Stimulated activated naive CD8-positive, alpha-beta T cell treated with anti-CD3 and anti-CD28 coated beads, Interleukin-15, amount 100 ng/mL, for 72 hours (primary cell): ENCODE results near the gene C2orf15.
A peak's percentile ranks its signal among the peaks of the same experiment; 100 is the strongest.
"Not testable (repeated sequence)": the region's sequence is repeated elsewhere in the genome, so short reads cannot be mapped to it uniquely, and the experiment has no call there.

ENCODE experiments used
- ATAC-seq: fragments of 150-1000 bp; cut with Tn5 transposase; 2 replicates; pipeline ENCODE4 v1.10.0; 2021; ENCODE audit warnings: mild to moderate bottlenecking, moderate library complexity
- DNase-seq, 2 donors: peaks; one replicate each; pipeline ENCODE4 v3.0.0; 2021 to 2022
- H3K27ac Mint-ChIP-seq, 2 donors: one replicate each; pipeline ENCODE4 v1.8.0; 2022; ENCODE audit warnings: mild to moderate bottlenecking in 2 of 2, mixed read lengths in 2 of 2, moderate library complexity in 2 of 2
- H3K27me3 Mint-ChIP-seq: one replicate; pipeline ENCODE4 v1.8.0; 2022; ENCODE audit warnings: mixed read lengths
- H3K4me1 Mint-ChIP-seq: one replicate; pipeline ENCODE4 v1.8.0; 2022; ENCODE audit warnings: mild to moderate bottlenecking, mixed read lengths
- H3K4me3 Mint-ChIP-seq, 2 donors: one replicate each; pipeline ENCODE4 v1.8.0; 2022; ENCODE audit warnings: mild to moderate bottlenecking in 2 of 2, mixed read lengths in 2 of 2, moderate library complexity in 1 of 2
- H3K9me3 Mint-ChIP-seq, 2 donors: one replicate each; pipeline ENCODE4 v1.8.0; 2022; ENCODE audit warnings: mixed read lengths in 2 of 2

The C2orf15 gene, protein sequence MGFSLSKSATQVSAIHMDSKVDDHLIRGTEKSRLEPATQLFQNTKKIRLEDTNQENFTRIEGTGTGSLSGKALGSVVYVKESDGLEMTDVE

GRCh38 chr2:99141110-99142108 lies at the start of gene C2orf15:
C2orf15 (plus strand) TSS chr2:99141707; CDS start chr2:99150559, 8,852 bp downstream.
- Mint-ChIP-seq H3K4me1 (peaks cover 36% of the 10 kb centered on the region), H3K4me3 (peak within 1 kb of the TSS; percentile 91 to 98), H3K27ac (peak within 1 kb of the TSS; percentile 93 to 98), H3K9me3 (no peaks in the 10 kb centered on the region), H3K27me3 (no peaks in the 10 kb centered on the region)
- DNase-seq (peak; percentile 97 to 99), ATAC-seq (peak; percentile 93)

- peak; percentile 89 for ATAC-seq
Observed at GRCh38 chr2:99096728-99097127, 44.8 kb upstream of the C2orf15 start.

DNA sequence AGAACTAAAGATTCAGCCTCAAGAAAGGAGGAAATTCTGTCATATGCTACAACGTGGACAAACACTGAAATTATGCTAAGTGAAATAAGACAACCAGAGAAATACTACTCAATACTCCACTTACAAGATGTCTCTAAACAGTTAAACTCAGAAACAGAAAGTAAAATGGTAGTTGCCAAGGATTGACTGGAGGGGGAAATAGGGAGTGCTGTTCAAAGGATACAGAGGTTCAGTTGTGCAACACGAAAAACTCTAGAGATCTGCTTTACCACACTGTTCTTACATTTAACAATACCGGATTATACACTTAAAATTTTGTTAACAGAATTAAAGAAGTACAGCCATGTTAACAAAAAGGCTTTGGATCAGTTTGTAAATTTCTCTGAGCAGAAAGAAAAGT lies 39.8 kb upstream of the C2orf15 start:
- no peak for ATAC-seq
- no peak for DNase-seq
- Mint-ChIP-seq H3K4me3 (no peak overlapping the region), H3K9me3 (no peaks in the 10 kb centered on the region), H3K27me3 (no peaks in the 10 kb centered on the region), H3K27ac (no peak overlapping the region), H3K4me1 (peaks cover 9% of the 10 kb centered on the region)

More at GRCh38 chr2:99096728-99097127, 44.8 kb upstream of the C2orf15 start:
- Mint-ChIP-seq H3K27ac (peak overlapping the region in 1 of 2 donors; percentile 28), H3K4me3 (peak overlapping the region in 1 of 2 donors; percentile 30), H3K4me1 (peaks cover 13% of the 10 kb centered on the region), H3K9me3 (peaks cover 14 to 19% of the 10 kb centered on the region in 2 donors), H3K27me3 (no peaks in the 10 kb centered on the region)
- no peak for DNase-seq

DNA sequence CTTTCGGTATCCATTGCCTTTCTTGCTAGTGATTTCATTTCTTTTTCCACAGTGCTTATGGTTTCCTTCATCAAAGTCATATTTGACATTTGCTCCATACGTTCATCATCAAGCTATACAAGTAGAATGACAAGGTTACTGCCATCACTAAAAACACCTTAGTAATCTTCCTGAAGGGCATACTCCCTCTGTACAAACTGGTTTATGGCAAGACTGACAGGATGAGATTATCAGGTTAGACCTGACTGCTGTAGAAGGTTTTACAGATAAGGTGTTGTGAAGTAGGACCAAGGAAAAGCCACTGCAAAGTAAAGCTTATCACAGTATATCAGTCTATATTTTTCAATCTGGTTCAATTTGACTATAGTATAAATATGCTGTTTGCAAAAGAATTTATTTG lies 37.5 kb upstream of the C2orf15 start:
- H3K27ac Mint-ChIP-seq, result no peak overlapping the region
- DNase-seq, result no peak
- H3K9me3 Mint-ChIP-seq, result no peaks in the 10 kb centered on the region

GRCh38 chr2:99106913-99107312 lies 34.6 kb upstream of the C2orf15 start:
- no peak overlapping the region for H3K4me3 Mint-ChIP-seq

More for the DNA sequence above, 37.5 kb upstream of the C2orf15 start:
- no peaks in the 10 kb centered on the region for H3K27me3 Mint-ChIP-seq
- H3K4me3 Mint-ChIP-seq, result no peak overlapping the region
- ATAC-seq, result no peak
- peaks cover 8% of the 10 kb centered on the region for H3K4me1 Mint-ChIP-seq

DNA sequence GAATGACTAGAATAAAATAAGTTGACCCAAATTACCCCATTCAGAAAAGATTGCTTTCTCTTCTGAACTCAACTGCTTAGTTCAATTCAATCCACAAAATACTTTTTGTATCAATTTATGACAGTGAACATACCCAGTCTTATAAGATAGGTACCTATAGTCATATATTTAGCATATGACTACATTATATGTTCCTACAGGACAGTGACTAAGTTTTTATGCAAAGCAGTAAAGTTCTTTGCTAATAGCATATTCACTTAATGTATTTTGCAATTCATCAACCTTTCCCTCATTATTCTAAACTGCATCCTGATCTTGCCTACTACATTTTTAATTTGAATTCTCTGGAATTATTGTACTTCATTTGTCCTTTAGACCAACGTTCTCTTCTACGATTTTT lies 30.3 kb upstream of the C2orf15 start:
- H3K4me3 Mint-ChIP-seq, result no peak overlapping the region
- H3K4me1 Mint-ChIP-seq, result no peaks in the 10 kb centered on the region
- no peak for DNase-seq
- no peaks in the 10 kb centered on the region for H3K27me3 Mint-ChIP-seq
- ATAC-seq, result no peak
- no peak overlapping the region for H3K27ac Mint-ChIP-seq
- no peaks in the 10 kb centered on the region for H3K9me3 Mint-ChIP-seq

More at GRCh38 chr2:99106913-99107312, 34.6 kb upstream of the C2orf15 start:
- no peak for DNase-seq
- ATAC-seq, result no peak
- Mint-ChIP-seq H3K27ac (no peak overlapping the region), H3K27me3 (no peaks in the 10 kb centered on the region), H3K9me3 (no peaks in the 10 kb centered on the region), H3K4me1 (no peaks in the 10 kb centered on the region)

DNA sequence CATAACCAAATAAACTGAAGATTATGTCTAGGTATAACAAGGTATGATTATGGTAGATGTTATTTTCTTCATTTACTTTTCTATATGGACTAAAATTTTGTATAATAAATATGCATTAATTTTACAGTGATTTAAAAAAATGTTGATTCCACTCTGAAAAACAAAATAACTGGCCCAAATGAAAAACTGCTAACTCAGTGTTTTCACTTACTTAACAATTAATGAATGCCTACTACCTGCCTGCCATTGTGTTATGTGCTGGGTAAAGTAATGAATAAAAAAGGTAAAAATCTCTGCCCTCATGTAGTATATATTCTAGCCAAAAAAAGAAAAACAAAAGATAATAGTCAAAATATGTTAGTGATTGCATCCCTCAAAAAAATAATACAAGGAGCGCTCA lies 29.6 kb upstream of the C2orf15 start:
- Mint-ChIP-seq H3K9me3 (no peaks in the 10 kb centered on the region), H3K4me1 (no peaks in the 10 kb centered on the region), H3K4me3 (no peak overlapping the region), H3K27ac (no peak overlapping the region), H3K27me3 (no peaks in the 10 kb centered on the region)
- DNase-seq, result no peak
- ATAC-seq, result no peak

DNA sequence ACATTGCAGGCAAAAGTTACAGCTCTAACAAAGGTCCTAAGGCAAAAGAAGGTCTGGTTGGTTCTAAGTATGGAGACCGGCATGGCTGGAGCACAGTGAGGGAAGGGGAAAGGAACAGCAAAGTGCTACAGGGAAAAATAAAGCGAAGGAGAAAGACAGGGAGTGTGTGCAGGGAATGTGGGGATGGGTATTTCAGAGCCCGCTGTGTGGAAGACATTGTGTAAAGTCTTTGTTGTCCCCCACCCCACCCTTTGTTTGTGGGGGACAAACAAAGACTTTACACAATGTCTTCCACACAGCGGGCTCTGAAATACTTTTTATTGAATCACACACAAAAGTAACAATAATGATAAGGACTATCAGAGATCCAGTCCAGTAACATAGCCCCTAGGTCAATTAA lies 28.9 kb upstream of the C2orf15 start:
- Mint-ChIP-seq H3K27me3 (no peaks in the 10 kb centered on the region), H3K9me3 (no peaks in the 10 kb centered on the region), H3K4me3 (no peak overlapping the region), H3K4me1 (no peaks in the 10 kb centered on the region), H3K27ac (no peak overlapping the region)
- DNase-seq (no peak), ATAC-seq (no peak)

- ATAC-seq, result no peak
- no peaks in the 10 kb centered on the region for H3K27me3 Mint-ChIP-seq
- H3K4me1 Mint-ChIP-seq, result no peaks in the 10 kb centered on the region
Observed at GRCh38 chr2:99127981-99128380, 13.5 kb upstream of the C2orf15 start.

GRCh38 chr2:99135044-99135556 lies 6.4 kb upstream of the C2orf15 start:
- not testable (repeated sequence) for H3K4me3 Mint-ChIP-seq, H3K27me3 Mint-ChIP-seq, ATAC-seq, DNase-seq, H3K27ac Mint-ChIP-seq
- peaks cover 17% of the 10 kb centered on the region for H3K4me1 Mint-ChIP-seq
- H3K9me3 Mint-ChIP-seq, result peaks cover 31 to 37% of the 10 kb centered on the region in 2 donors

More at GRCh38 chr2:99127981-99128380, 13.5 kb upstream of the C2orf15 start:
- no peak overlapping the region for H3K4me3 Mint-ChIP-seq
- H3K9me3 Mint-ChIP-seq, result peaks cover 52 to 71% of the 10 kb centered on the region in 2 donors
- no peak for DNase-seq
- no peak overlapping the region for H3K27ac Mint-ChIP-seq

- ATAC-seq, result no peak
- no peak overlapping the region for H3K4me3 Mint-ChIP-seq
- no peak for DNase-seq
Observed at GRCh38 chr2:99139003-99139402, 2.5 kb upstream of the C2orf15 start.

GRCh38 chr2:99140056-99140859 lies 1.2 kb upstream of the C2orf15 start:
- H3K4me3 Mint-ChIP-seq, result peak overlapping the region; percentile 91 to 98
- H3K27ac Mint-ChIP-seq, result peak overlapping the region; percentile 93 to 98
- ATAC-seq, result no peak
- no peaks in the 10 kb centered on the region for H3K9me3 Mint-ChIP-seq
- H3K27me3 Mint-ChIP-seq, result no peaks in the 10 kb centered on the region
- peaks cover 33% of the 10 kb centered on the region for H3K4me1 Mint-ChIP-seq
- no peak for DNase-seq

More at GRCh38 chr2:99139003-99139402, 2.5 kb upstream of the C2orf15 start:
- no peaks in the 10 kb centered on the region for H3K27me3 Mint-ChIP-seq
- peaks cover 29% of the 10 kb centered on the region for H3K4me1 Mint-ChIP-seq
- no peak overlapping the region for H3K27ac Mint-ChIP-seq
- H3K9me3 Mint-ChIP-seq, result peaks cover 5 to 9% of the 10 kb centered on the region in 2 donors

DNA sequence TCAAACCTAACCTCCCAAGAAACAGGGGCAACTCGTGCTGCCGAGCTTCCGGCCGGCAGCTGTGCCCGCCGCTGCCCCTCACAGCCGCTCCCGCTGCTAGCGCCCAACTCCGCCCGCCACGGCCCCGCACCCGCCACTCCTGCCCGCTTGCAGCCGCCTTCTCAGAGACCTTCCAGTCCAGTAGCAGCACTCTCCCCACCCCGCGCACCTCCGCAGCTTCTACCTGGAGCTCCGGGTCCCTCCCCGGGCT lies 722 bp upstream of the C2orf15 start:
- ATAC-seq, result no peak
- Mint-ChIP-seq H3K9me3 (no peaks in the 10 kb centered on the region), H3K27ac (peak overlapping the region; percentile 93 to 98)

DNA sequence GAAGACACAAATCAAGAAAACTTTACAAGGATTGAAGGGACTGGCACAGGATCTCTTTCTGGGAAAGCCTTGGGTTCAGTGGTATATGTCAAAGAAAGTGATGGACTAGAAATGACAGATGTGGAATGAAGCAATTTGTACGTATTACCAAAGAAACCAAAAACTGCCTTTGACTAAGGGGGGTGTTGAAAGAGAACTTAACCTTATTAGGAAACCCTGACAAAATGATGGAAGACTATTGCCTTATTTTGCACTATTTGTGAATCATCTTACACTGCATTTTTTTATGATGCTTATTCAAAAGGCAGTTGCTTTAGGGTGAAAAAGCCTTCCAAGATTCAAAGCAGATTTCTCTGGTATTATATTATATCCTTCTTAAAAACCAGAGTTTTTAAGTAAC lies 9.2 kb downstream of the C2orf15 start:
- no peaks in the 10 kb centered on the region for H3K9me3 Mint-ChIP-seq
- peaks cover 9% of the 10 kb centered on the region for H3K4me1 Mint-ChIP-seq
- no peaks in the 10 kb centered on the region for H3K27me3 Mint-ChIP-seq
- DNase-seq (no peak), ATAC-seq (no peak)
- no peak overlapping the region for H3K27ac Mint-ChIP-seq
- H3K4me3 Mint-ChIP-seq, result no peak overlapping the region

More for the DNA sequence above, 722 bp upstream of the C2orf15 start:
- Mint-ChIP-seq H3K27me3 (no peaks in the 10 kb centered on the region), H3K4me3 (peak overlapping the region; percentile 91 to 98), H3K4me1 (peaks cover 36% of the 10 kb centered on the region)
- no peak for DNase-seq

DNA sequence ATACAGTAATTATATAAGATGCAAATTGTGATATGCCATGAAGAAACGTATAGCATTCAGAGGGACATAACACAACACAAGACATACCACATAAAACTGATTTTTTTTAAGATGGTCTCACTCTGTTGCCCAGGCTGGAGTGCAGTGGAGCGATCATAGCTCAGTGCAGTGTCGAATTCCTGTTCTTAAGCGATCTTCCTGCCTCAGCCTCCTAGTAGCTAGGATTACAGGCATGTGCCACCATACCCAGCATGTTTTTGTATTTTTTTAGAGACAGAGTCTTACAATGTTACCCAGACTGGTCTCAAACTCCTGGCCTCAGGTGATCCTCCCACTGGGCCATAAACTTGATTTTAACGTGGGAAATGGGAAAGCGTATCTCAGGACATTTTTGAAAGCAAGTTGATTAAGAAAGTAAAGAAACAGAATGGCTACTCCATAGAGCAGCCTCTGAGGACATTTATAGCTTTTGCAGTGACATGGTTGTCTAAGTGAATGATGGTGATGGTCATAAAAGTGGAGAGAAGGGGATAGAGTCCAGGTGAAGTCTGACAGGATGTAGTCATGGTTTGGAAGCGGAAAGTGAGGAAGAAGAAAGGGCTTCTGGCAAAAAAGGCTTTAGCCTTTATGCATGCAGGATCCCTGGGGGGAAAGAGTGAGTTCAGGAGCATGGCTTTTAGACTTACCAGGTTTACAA lies 10.8 kb downstream of the C2orf15 start:
- DNase-seq, result no peak
- Mint-ChIP-seq H3K27me3 (no peaks in the 10 kb centered on the region), H3K27ac (no peak overlapping the region), H3K4me3 (no peak overlapping the region), H3K4me1 (peaks cover 25% of the 10 kb centered on the region), H3K9me3 (no peaks in the 10 kb centered on the region)
- ATAC-seq, result no peak
